ENCODE data around the gene TMEM221. TPM values are rescaled to one million over a fixed set of nuclear protein-coding genes. Genes with fewer than 3 reads are reported as not detected.
A peak's percentile ranks its signal among the peaks of the same experiment; 100 is the strongest.

TMEM221 gene
- total RNA-seq, 1 experiment from 2014 or later = not detected

GRCh38 chr19:17393914-17394313 lies 54.6 kb downstream of the TMEM221 start, which contains the start of gene CCDC194:
Gene CCDC194, minus strand, starts transcription at chr19:17394196. Its CDS starts 38 bp downstream, at chr19:17394158.
- intact Hi-C loops (cut with micrococcal nuclease; ENCODE audit: unreplicated experiment) = no loop called here
- H3K36me3 Mint-ChIP-seq (ENCODE audit: insufficient read depth, unreplicated experiment) = peaks cover 6% of the 10 kb centered on the region
- Histone ChIP-seq H3K9me3 (peaks cover 12% of the 10 kb centered on the region), H3K36me3 (ENCODE audit: control insufficient read depth, insufficient read depth, low read length) (no peaks in the 10 kb centered on the region), H3K27me3 (replicated peaks; ENCODE audit: control insufficient read depth, insufficient read depth, low read length) (no peaks in the 10 kb centered on the region), H3K4me3 (ENCODE audit: low read depth, low read length) (no peak within 1 kb of the TSS), H3K4me1 (0 out of 2 replicates have a peak, but pooled peaks cover 5% of the 10 kb centered on the region)
- ChIA-PET CTCF (no interaction called here), POLR2A (no interaction called here)
- no peaks in the 10 kb centered on the region for H3K27me3 Mint-ChIP-seq (ENCODE audit: insufficient read depth, unreplicated experiment)
- TF ChIP-seq CTCF (IDR thresholded peaks at IDR 0.05; ENCODE audit: insufficient read depth in 1 of 2, low read depth in 1 of 2, low read length in 1 of 2, severe bottlenecking in 1 of 2, unreplicated experiment in 1 of 2) = no peak
- no peaks in the 10 kb centered on the region for H3K9me3 Mint-ChIP-seq (ENCODE audit: unreplicated experiment)
- DNase-seq = no peak
- no peak within 1 kb of the TSS for H3K27ac Mint-ChIP-seq (ENCODE audit: unreplicated experiment)
- H3K4me3 Mint-ChIP-seq (ENCODE audit: unreplicated experiment) = no peak within 1 kb of the TSS
- no TSS peak for BruUV-seq (replicated peaks)
- H3K4me1 Mint-ChIP-seq (ENCODE audit: low read depth, unreplicated experiment) = peaks cover 6% of the 10 kb centered on the region

- DNase-seq = no peak
These were observed 55.5 kb downstream of the TMEM221 start for GRCh38 chr19:17393002-17393401.

GRCh38 chr19:17391371-17392151 lies 56.9 kb downstream of the TMEM221 start:
- H3K4me3 Mint-ChIP-seq (ENCODE audit: unreplicated experiment) = peak overlapping the region; percentile 78
- H3K9me3 Mint-ChIP-seq (ENCODE audit: unreplicated experiment) = no peaks in the 10 kb centered on the region
- peaks cover 3% of the 10 kb centered on the region for H3K27me3 Mint-ChIP-seq (ENCODE audit: insufficient read depth, unreplicated experiment)
- CTCF ChIA-PET = interaction anchor here (0.5 to 1.2 kb wide), 4 partner anchors 20 to 206 kb away, joined by 3 to 9 read pairs (median 4); no protein-coding TSS in a partner anchor
- peaks cover 14% of the 10 kb centered on the region for H3K9me3 ChIP-seq
- POLR2A ChIA-PET = no interaction called here
- H3K27ac Mint-ChIP-seq (ENCODE audit: unreplicated experiment) = no peak overlapping the region
- peaks cover 6% of the 10 kb centered on the region for H3K36me3 Mint-ChIP-seq (ENCODE audit: insufficient read depth, unreplicated experiment)
- BruUV-seq (replicated peaks) = no TSS peak
- peak overlapping the region; percentile 48 for H3K4me3 ChIP-seq (ENCODE audit: low read depth, low read length)
- TF ChIP-seq CTCF (IDR thresholded peaks at IDR 0.05; ENCODE audit: insufficient read depth in 1 of 2, low read depth in 1 of 2, low read length in 1 of 2, severe bottlenecking in 1 of 2, unreplicated experiment in 1 of 2) = no peak
- H3K27me3 ChIP-seq (replicated peaks; ENCODE audit: control insufficient read depth, insufficient read depth, low read length) = no peaks in the 10 kb centered on the region
- H3K4me1 ChIP-seq = 0 out of 2 replicates have a peak, but pooled peaks cover 5% of the 10 kb centered on the region
- H3K36me3 ChIP-seq (ENCODE audit: control insufficient read depth, insufficient read depth, low read length) = no peaks in the 10 kb centered on the region
- no peak for DNase-seq
- intact Hi-C loops (cut with micrococcal nuclease; ENCODE audit: unreplicated experiment) = loop anchor here (2.0 kb wide), 1 partner anchor 99 kb away; no protein-coding TSS in a partner anchor
- peaks cover 6% of the 10 kb centered on the region for H3K4me1 Mint-ChIP-seq (ENCODE audit: low read depth, unreplicated experiment)

More at GRCh38 chr19:17393002-17393401, 55.5 kb downstream of the TMEM221 start:
- H3K9me3 Mint-ChIP-seq (ENCODE audit: unreplicated experiment) = no peaks in the 10 kb centered on the region
- POLR2A ChIA-PET = no interaction called here
- no peak overlapping the region for H3K27ac Mint-ChIP-seq (ENCODE audit: unreplicated experiment)
- Histone ChIP-seq H3K4me1 (0 out of 2 replicates have a peak, but pooled peaks cover 5% of the 10 kb centered on the region), H3K9me3 (peaks cover 14% of the 10 kb centered on the region), H3K36me3 (ENCODE audit: control insufficient read depth, insufficient read depth, low read length) (no peaks in the 10 kb centered on the region), H3K4me3 (ENCODE audit: low read depth, low read length) (no peak overlapping the region), H3K27me3 (replicated peaks; ENCODE audit: control insufficient read depth, insufficient read depth, low read length) (no peaks in the 10 kb centered on the region)
- H3K27me3 Mint-ChIP-seq (ENCODE audit: insufficient read depth, unreplicated experiment) = peaks cover 3% of the 10 kb centered on the region
- intact Hi-C loops (cut with micrococcal nuclease; ENCODE audit: unreplicated experiment) = no loop called here
- no peak overlapping the region for H3K4me3 Mint-ChIP-seq (ENCODE audit: unreplicated experiment)
- BruUV-seq (replicated peaks) = no TSS peak
- CTCF ChIA-PET = no interaction called here
- peaks cover 6% of the 10 kb centered on the region for H3K36me3 Mint-ChIP-seq (ENCODE audit: insufficient read depth, unreplicated experiment)
- TF ChIP-seq CTCF (IDR thresholded peaks at IDR 0.05; ENCODE audit: insufficient read depth in 1 of 2, low read depth in 1 of 2, low read length in 1 of 2, severe bottlenecking in 1 of 2, unreplicated experiment in 1 of 2) = no peak
- H3K4me1 Mint-ChIP-seq (ENCODE audit: low read depth, unreplicated experiment) = peaks cover 6% of the 10 kb centered on the region
